Measurements from ENCODE around the gene HTR1B.

GRCh38 chr6:77462359-77463307, 658 bp downstream of the HTR1B start:
- TF ChIP-seq CTCF (IDR thresholded peaks at IDR 0.05) (no peak), POLR2A (IDR thresholded peaks at IDR 0.05) (no peak)
